Left lobe of liver (tissue), 2 donors: ENCODE measurements around the gene WDR4. TPM values are rescaled to one million over a fixed set of nuclear protein-coding genes. Genes with fewer than 3 reads are reported as not detected.
A peak's percentile ranks its signal among the peaks of the same experiment; 100 is the strongest.
"Not testable (repeated sequence)": the region's sequence is repeated elsewhere in the genome, so short reads cannot be mapped to it uniquely, and the experiment has no call there.

Experiments used
- ATAC-seq: fragments of 200-7000 bp; cut with Tn5 transposase; one replicate; pipeline ENCODE4 v1.9.1; 2020; ENCODE audit warnings: mild to moderate bottlenecking, moderate library complexity
- DNase-seq: peaks from one replicate; pipeline ENCODE4 v3.0.0-alpha.2; 2020; ENCODE audit warnings: low spot score
- total RNA-seq: library from RNA; stranded (reverse); gene quantifications from one replicate; pipeline ENCODE4 v1.2.1, GENCODE V29; 2021
- donor health status: DM: no; HTN: no; CAD: no; lungs with moderate emphysema.
- donor health status: DM: no; HTN: yes; CAD: no.

WDR4 gene
- total RNA-seq, 1 donor from 2014 or later = 8.2 TPM

GRCh38 chr21:42820616-42821465 is 58.5 kb downstream of the WDR4 start:
- ATAC-seq (no peak), DNase-seq (no peak)

- ATAC-seq (no peak), DNase-seq (no peak)
Observed at GRCh38 chr21:42819861-42820615, 59.3 kb downstream of the WDR4 start.

- DNase-seq = peak; percentile 70
- ATAC-seq = peak; percentile 99
Observed at GRCh38 chr21:42818328-42818749, 61.0 kb downstream of the WDR4 start.

GRCh38 chr21:42815217-42815616 is 64.1 kb downstream of the WDR4 start:
- ATAC-seq (no peak), DNase-seq (no peak)

- ATAC-seq = not testable (repeated sequence)
Observed at GRCh38 chr21:42812528-42813241, 66.7 kb downstream of the WDR4 start.

GRCh38 chr21:42811960-42812359 is 67.4 kb downstream of the WDR4 start:
- peak; percentile 3 for DNase-seq
- no peak for ATAC-seq

More at GRCh38 chr21:42812528-42813241, 66.7 kb downstream of the WDR4 start:
- peak; percentile 7 for DNase-seq

GRCh38 chr21:42809577-42810475 is 69.5 kb downstream of the WDR4 start:
- peak; percentile 33 for DNase-seq
- no peak for ATAC-seq

GRCh38 chr21:42809171-42809570 is 70.2 kb downstream of the WDR4 start:
- DNase-seq (peak; percentile 2), ATAC-seq (no peak)

GRCh38 chr21:42807938-42808613 is 71.3 kb downstream of the WDR4 start:
- peak; percentile 18 for DNase-seq
- no peak for ATAC-seq

- not testable (repeated sequence) for ATAC-seq
- peak; percentile 6 for DNase-seq
Observed at GRCh38 chr21:42807293-42807895, 71.9 kb downstream of the WDR4 start.

GRCh38 chr21:42806509-42807140 is 72.7 kb downstream of the WDR4 start:
- ATAC-seq (no peak), DNase-seq (peak; percentile 36)

- DNase-seq = peak; percentile 3
Observed at GRCh38 chr21:42801616-42802015, 77.7 kb downstream of the WDR4 start.

GRCh38 chr21:42799948-42800347 is 79.4 kb downstream of the WDR4 start:
- DNase-seq = peak; percentile 15

More at GRCh38 chr21:42801616-42802015, 77.7 kb downstream of the WDR4 start:
- ATAC-seq = not testable (repeated sequence)

GRCh38 chr21:42799516-42799915 is 79.8 kb downstream of the WDR4 start:
- no peak for DNase-seq
- ATAC-seq = no peak

More at GRCh38 chr21:42799948-42800347, 79.4 kb downstream of the WDR4 start:
- ATAC-seq = no peak
